ENCODE data around the gene ESPL1. TPM values are rescaled to one million over a fixed set of nuclear protein-coding genes. Genes with fewer than 3 reads are reported as not detected.

Gene ESPL1
- total and polyA plus RNA-seq, 2 of the 13 experiments (the other 11 are each of a cell fraction or from before 2014, with no cell fraction given) = 5.8 to 11.5 TPM

DNA sequence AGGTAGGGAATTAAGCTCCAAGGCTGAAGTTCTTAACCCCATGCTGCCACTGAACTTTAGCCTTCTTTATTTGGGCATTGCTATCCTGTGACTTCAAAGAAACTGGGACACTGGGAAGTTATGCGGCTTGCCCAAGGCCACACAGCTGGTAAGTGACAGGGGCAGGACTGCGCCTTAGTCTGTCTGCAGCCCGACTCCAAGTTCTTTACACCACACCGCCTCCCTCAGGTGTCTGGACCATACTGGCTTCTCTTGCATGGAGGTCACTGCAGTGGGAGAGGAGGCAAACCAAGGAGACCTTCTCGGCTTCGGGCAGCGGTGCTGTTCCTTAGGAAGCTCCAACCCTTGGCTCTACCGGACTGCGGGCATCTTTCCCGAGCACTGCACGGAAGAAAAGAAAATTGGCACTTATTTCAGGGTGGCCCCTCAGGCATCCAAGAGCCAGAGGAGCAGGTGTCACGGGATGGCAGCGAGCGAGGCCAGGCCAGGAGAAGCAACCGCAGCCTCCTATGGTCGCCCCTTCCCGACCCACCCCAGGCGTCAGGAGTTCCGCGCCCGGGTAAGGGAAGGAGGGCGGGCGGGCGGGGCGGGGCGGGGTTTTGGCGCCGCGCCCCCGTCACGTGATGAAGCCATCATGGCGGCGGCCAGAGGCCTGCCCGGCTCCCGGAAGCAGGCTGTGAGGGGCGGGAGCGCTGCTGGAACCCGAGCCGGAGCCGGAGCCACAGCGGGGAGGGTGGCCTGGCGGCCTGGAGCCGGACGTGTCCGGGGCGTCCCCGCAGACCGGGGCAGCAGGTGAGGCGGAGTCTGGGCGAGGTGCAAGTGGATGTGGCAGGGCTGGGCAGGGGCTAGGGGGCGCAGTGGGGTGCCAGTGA, 16.4 kb upstream of the ESPL1 start:
- intact Hi-C loops (cut with micrococcal nuclease; ENCODE audit: unreplicated experiment) = loop anchor here (5.0 kb wide), 1 partner anchor 39 kb away; no protein-coding TSS in a partner anchor
- Histone ChIP-seq H3K4me3 (replicated peaks in 1 of 3; ENCODE audit: insufficient read depth in 1 of 3, low read depth in 2 of 3, low read length in 3 of 3) (peak overlapping the region; percentile 85 to 96 (median 93)), H3K36me3 (replicated peaks in 1 of 2; ENCODE audit: control insufficient read depth in 1 of 2, insufficient read depth in 2 of 2, low read length in 2 of 2) (peaks cover 0 to 5% of the 10 kb centered on the region in 2 experiments; a peak in 2 of 5 replicates), H3K9ac (ENCODE audit: insufficient read depth, low read depth, low read length) (peak overlapping the region; percentile 86), H3K27me3 (ENCODE audit: control insufficient read depth in 1 of 2, insufficient read depth in 2 of 2, low read length in 2 of 2) (no peaks in the 10 kb centered on the region), H4K20me1 (ENCODE audit: insufficient read depth, low read length) (no peaks in the 10 kb centered on the region), H3K9me3 (ENCODE audit: low read length) (no peaks in the 10 kb centered on the region), H2AFZ (ENCODE audit: low read length) (peak overlapping the region; percentile 86), H3K4me1 (ENCODE audit: insufficient read depth, low read length) (peaks cover 37% of the 10 kb centered on the region), H3K27ac (ENCODE audit: extremely low read length, insufficient read depth, low read length) (peak overlapping the region; percentile 80), H3K79me2 (ENCODE audit: insufficient read depth, low read length) (peaks cover 13% of the 10 kb centered on the region), H3K4me2 (ENCODE audit: low read depth, low read length) (peak overlapping the region; percentile 97)
- BruUV-seq (replicated peaks) = TSS peak; percentile 88
- ChIA-PET CTCF (ENCODE audit: low intra/inter-chr PET ratio, low total read pairs) (interaction anchor here (2.6 kb wide), 1 partner anchor 39 kb away, joined by 21 read pairs; no protein-coding TSS in a partner anchor), POLR2A (interaction anchor here (0.6 to 2.6 kb wide), 11 partner anchors 10 to 77 kb away, joined by 3 to 17 read pairs (median 5); partner anchors contain the start of genes AAAS, CSAD, MYG1 and PFDN5)
- in situ Hi-C loops (cut with HindIII; ENCODE audit: extremely low pct_ligation_motif_present, low pct_unique_long_range_greater_than_20kb) = no loop called here
- ATAC-seq = peak; percentile 85
- peak; percentile 81 for DNase-seq (ENCODE audit: low spot score)
- WGBS (ENCODE audit: low lambda C conversion rate) = 1% methylated on average over 16 of the region's 51 CpGs
- FAIRE-seq = peak; percentile 92
- TF ChIP-seq HIVEP1 (CRISPR knock-in tag; IDR thresholded peaks at IDR 0.05) = peak; percentile 23; the same call in 1 of the 2 replicates
- TF ChIP-seq KLF16 (CRISPR knock-in tag; IDR thresholded peaks at IDR 0.05) = peak in 1 of 2 experiments; percentile 41; a peak in 1 of 4 replicates
- peak; percentile 48; the same call in 1 of the 2 replicates for TF ChIP-seq MTF2 (CRISPR knock-in tag; IDR thresholded peaks at IDR 0.05; ENCODE audit: borderline replicate concordance)
- TF ChIP-seq XBP1 (CRISPR knock-in tag; IDR thresholded peaks at IDR 0.05) = 0 out of 2 replicates have a peak, but pooled peaks have one; percentile 44
- TF ChIP-seq, protein P1, sequence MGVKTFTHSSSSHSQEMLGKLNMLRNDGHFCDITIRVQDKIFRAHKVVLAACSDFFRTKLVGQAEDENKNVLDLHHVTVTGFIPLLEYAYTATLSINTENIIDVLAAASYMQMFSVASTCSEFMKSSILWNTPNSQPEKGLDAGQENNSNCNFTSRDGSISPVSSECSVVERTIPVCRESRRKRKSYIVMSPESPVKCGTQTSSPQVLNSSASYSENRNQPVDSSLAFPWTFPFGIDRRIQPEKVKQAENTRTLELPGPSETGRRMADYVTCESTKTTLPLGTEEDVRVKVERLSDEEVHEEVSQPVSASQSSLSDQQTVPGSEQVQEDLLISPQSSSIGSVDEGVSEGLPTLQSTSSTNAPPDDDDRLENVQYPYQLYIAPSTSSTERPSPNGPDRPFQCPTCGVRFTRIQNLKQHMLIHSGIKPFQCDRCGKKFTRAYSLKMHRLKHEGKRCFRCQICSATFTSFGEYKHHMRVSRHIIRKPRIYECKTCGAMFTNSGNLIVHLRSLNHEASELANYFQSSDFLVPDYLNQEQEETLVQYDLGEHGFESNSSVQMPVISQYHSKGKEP (CRISPR knock-in tag; IDR thresholded peaks at IDR 0.05) = no peak
- TF ChIP-seq, protein P2, sequence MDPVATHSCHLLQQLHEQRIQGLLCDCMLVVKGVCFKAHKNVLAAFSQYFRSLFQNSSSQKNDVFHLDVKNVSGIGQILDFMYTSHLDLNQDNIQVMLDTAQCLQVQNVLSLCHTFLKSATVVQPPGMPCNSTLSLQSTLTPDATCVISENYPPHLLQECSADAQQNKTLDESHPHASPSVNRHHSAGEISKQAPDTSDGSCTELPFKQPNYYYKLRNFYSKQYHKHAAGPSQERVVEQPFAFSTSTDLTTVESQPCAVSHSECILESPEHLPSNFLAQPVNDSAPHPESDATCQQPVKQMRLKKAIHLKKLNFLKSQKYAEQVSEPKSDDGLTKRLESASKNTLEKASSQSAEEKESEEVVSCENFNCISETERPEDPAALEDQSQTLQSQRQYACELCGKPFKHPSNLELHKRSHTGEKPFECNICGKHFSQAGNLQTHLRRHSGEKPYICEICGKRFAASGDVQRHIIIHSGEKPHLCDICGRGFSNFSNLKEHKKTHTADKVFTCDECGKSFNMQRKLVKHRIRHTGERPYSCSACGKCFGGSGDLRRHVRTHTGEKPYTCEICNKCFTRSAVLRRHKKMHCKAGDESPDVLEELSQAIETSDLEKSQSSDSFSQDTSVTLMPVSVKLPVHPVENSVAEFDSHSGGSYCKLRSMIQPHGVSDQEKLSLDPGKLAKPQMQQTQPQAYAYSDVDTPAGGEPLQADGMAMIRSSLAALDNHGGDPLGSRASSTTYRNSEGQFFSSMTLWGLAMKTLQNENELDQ (CRISPR knock-in tag; IDR thresholded peaks at IDR 0.05; ENCODE audit: borderline replicate concordance) = no peak
- peak; percentile 25; the same call in 1 of the 2 replicates for TF ChIP-seq RARA (CRISPR knock-in tag; IDR thresholded peaks at IDR 0.05)
- no peak for TF ChIP-seq KLF9 (CRISPR knock-in tag; IDR thresholded peaks at IDR 0.05; ENCODE audit: low read depth)
- peak; percentile 83; the same call in 1 of the 2 replicates for TF ChIP-seq BRCA1 (CRISPR knock-in tag; IDR thresholded peaks at IDR 0.05)
- TF ChIP-seq ZBTB7A (CRISPR knock-in tag; IDR thresholded peaks at IDR 0.05) = peak; percentile 73
- TF ChIP-seq HOXA3 (CRISPR knock-in tag; IDR thresholded peaks at IDR 0.05) = peak; percentile 90
- peak; percentile 47; the same call in 1 of the 2 replicates for TF ChIP-seq SIN3B (IDR thresholded peaks at IDR 0.05; ENCODE audit: low read length)
- peak; percentile 34; the same call in 1 of the 2 replicates for TF ChIP-seq SP5 (CRISPR knock-in tag; IDR thresholded peaks at IDR 0.05; ENCODE audit: borderline replicate concordance, low read depth)
- peak; percentile 50; the same call in 1 of the 2 replicates for TF ChIP-seq SALL2 (CRISPR knock-in tag; IDR thresholded peaks at IDR 0.05)
- peak; percentile 22; the same call in 1 of the 2 replicates for TF ChIP-seq FOXA3 (CRISPR knock-in tag; IDR thresholded peaks at IDR 0.05)

Data from HepG2 (cell line).